SK-N-SH treated with all-trans-retinoic acid at 6 μM for 48 hours (cell line): ENCODE data around the gene NXF1.

Source experiments
- ARNTL ChIP-seq: fragments of 450-650 bp; formaldehyde crosslinking; IDR thresholded peaks from 2 replicates; pipeline ENCODE4 v1.5.0; 2020; ENCODE audit warnings: low read depth, mild to moderate bottlenecking, moderate library complexity, borderline replicate concordance
- BACH2 ChIP-seq: fragments of 250-450 bp; sonication (Bioruptor Pico); IDR thresholded peaks from 2 replicates; pipeline ENCODE4 v1.9.0; 2021; ENCODE audit warnings: mild to moderate bottlenecking, borderline replicate concordance
- RARB ChIP-seq: fragments of 250-450 bp; sonication (Bioruptor Pico); IDR thresholded peaks from 2 replicates; pipeline ENCODE4 v1.8.0; 2021; ENCODE audit warnings: mild to moderate bottlenecking, moderate library complexity
- SNAI2 ChIP-seq: fragments of 250-450 bp; sonication (Bioruptor Pico); IDR thresholded peaks from 2 replicates; pipeline ENCODE4 v1.5.0; 2020; ENCODE audit warnings: mild to moderate bottlenecking, moderate library complexity
- ZFP30 ChIP-seq: fragments of 450-650 bp; formaldehyde crosslinking; IDR thresholded peaks from 2 replicates; pipeline ENCODE4 v1.5.0; 2022; ENCODE audit warnings: mild to moderate bottlenecking, moderate library complexity
- ZNF70 ChIP-seq: fragments of 450-650 bp; formaldehyde crosslinking; IDR thresholded peaks from 2 replicates; pipeline ENCODE4 v1.5.0; 2020; ENCODE audit warnings: mild to moderate bottlenecking, moderate library complexity
- TF ChIP-seq, protein P1 (sequence below): fragments of 250-450 bp; sonication (Bioruptor Pico); IDR thresholded peaks from 2 replicates; pipeline ENCODE4 v1.5.1; 2020; ENCODE audit warnings: low read depth, mild to moderate bottlenecking, moderate library complexity

DNA sequence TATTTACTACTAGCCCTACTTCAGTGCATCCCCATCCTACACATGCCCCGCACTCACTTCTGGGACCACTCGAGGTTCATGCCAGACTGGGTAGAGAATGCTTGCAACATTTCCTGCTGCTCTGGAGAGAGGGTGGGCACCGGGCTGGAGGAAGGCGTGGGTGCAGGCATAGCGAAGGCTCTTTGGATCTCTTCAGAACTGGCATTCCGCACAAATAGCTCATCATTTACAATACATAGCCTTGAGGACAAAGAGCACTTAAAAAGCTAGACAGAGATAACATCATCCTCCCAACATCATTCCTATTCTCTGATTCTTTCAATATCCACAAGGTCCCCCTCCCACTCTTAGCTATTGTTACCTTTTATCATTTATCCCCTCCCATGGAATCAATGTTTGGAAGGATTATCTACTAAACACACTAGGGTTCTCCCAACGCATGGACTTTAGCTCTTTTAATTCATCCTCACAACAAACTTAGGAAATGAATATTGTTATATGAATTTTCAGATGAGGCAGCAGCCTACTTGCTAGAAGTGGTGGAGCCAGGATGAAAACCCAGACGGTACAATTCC lies 11.0 kb downstream of the NXF1 start:
- no peak for TF ChIP-seq ZFP30 (CRISPR knock-in tag)
- TF ChIP-seq BACH2 (CRISPR knock-in tag): no peak
- TF ChIP-seq ARNTL (CRISPR knock-in tag): no peak
- TF ChIP-seq SNAI2 (CRISPR knock-in tag): no peak
- peak; percentile 94 for TF ChIP-seq ZNF70 (CRISPR knock-in tag)
- TF ChIP-seq, protein P1, sequence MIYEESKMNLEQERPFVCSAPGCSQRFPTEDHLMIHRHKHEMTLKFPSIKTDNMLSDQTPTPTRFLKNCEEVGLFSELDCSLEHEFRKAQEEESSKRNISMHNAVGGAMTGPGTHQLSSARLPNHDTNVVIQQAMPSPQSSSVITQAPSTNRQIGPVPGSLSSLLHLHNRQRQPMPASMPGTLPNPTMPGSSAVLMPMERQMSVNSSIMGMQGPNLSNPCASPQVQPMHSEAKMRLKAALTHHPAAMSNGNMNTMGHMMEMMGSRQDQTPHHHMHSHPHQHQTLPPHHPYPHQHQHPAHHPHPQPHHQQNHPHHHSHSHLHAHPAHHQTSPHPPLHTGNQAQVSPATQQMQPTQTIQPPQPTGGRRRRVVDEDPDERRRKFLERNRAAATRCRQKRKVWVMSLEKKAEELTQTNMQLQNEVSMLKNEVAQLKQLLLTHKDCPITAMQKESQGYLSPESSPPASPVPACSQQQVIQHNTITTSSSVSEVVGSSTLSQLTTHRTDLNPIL (CRISPR knock-in tag): no peak
- no peak for TF ChIP-seq RARB (CRISPR knock-in tag)
